Astrocyte of the spinal cord (primary cell): Measurements from ENCODE around the gene CATSPERZ.
A peak's percentile ranks its signal among the peaks of the same experiment; 100 is the strongest.

Source experiments
- DNase-seq: peaks from one replicate; pipeline ENCODE4 v3.0.0; 2011; ENCODE audit warnings: low read depth, low spot score
- H3K4me3 ChIP-seq: 2 replicates; pipeline ENCODE4 v1.5.1; 2011; ENCODE audit warnings: low read depth, mild to moderate bottlenecking, low read length, moderate library complexity
- in situ Hi-C: cut with HindIII; loops from 2 replicates; pipeline ENCODE4 v1.10.0; 2017; ENCODE audit warnings: low sequenced_read_pairs
- TF ChIP-seq, protein P1 (sequence below): IDR thresholded peaks from 2 replicates; pipeline ENCODE4 v1.5.1; 2012; ENCODE audit warnings: low read depth, mild to moderate bottlenecking, low read length, inconsistent platforms

CATSPERZ gene

GRCh38 chr11:64340671-64341335, 40.6 kb downstream of the CATSPERZ start:
- no peak for DNase-seq
- no peak overlapping the region for H3K4me3 ChIP-seq
- TF ChIP-seq, protein P1, sequence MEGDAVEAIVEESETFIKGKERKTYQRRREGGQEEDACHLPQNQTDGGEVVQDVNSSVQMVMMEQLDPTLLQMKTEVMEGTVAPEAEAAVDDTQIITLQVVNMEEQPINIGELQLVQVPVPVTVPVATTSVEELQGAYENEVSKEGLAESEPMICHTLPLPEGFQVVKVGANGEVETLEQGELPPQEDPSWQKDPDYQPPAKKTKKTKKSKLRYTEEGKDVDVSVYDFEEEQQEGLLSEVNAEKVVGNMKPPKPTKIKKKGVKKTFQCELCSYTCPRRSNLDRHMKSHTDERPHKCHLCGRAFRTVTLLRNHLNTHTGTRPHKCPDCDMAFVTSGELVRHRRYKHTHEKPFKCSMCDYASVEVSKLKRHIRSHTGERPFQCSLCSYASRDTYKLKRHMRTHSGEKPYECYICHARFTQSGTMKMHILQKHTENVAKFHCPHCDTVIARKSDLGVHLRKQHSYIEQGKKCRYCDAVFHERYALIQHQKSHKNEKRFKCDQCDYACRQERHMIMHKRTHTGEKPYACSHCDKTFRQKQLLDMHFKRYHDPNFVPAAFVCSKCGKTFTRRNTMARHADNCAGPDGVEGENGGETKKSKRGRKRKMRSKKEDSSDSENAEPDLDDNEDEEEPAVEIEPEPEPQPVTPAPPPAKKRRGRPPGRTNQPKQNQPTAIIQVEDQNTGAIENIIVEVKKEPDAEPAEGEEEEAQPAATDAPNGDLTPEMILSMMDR, result peak; percentile 19
- in situ Hi-C loops, result no loop called here

DNA sequence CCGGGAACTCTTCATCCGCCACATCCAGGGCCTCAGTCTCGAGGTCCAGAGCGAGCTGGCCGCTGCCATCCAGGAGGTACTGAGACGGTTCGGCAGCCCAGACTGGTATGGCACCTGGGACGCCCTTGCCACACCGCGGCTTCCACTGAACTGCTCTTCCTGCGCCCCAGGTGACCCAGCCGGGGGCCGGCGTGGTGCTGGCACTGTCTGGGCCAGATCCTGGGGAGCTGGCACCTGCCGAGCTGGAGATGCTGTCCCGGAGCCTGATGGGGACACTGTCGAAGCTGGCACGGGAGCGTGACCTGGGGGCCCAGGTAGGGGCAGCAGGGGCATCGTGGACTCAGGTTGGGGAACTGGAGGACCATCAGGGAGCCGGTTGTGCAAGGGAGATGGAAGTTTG, 41.3 kb downstream of the CATSPERZ start:
- no peak overlapping the region for H3K4me3 ChIP-seq
- DNase-seq, result no peak
- in situ Hi-C loops, result no loop called here
- TF ChIP-seq, protein P1, result no peak

GRCh38 chr11:64341851-64342791, 42.0 kb downstream of the CATSPERZ start:
- TF ChIP-seq, protein P1, result peak; percentile 33
- peak overlapping the region; percentile 20 for H3K4me3 ChIP-seq
- DNase-seq, result peak; percentile 80
- in situ Hi-C loops, result no loop called here

DNA sequence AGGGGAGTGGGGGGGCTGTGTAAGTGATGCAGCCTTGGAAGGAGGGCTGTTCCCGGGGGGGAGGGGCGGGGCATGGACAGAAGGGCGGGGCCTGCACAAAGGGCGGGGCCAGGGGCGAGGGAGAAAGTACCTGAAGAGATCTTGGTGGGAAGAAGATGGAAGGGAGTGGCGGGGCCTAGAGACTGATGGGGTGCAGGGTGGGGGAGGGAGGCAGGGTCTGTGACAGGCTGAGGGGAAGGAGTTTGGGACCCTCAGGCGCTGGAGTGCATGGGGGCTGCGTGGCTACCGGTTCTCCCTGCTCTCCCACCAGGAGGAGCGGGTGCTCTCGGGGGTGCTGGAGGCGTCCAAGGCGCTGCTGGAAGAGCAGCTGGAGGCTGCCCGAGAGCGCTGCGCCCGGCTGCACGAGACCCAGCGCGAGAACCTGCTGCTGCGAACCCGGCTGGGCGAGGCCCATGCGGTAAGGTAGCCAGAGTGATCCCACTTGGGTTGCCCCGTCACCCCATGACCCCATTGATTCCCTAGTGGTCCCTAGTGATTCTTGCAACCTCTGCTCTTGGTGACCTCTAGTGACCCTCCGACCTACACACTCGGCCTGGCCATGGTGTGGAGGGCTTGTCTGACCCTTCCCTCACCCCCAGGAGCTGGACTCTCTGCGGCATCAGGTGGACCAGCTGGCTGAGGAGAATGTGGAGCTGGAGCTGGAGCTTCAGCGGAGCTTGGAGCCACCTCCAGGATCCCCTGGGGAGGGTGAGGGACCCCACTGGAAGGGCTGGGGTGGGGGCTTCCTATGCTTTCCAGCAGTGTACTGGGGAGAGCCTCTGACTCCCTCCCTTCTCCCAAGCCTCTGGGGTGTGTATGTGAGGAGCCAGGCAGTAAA, 42.9 kb downstream of the CATSPERZ start:
- DNase-seq, result no peak
- TF ChIP-seq, protein P1, result no peak
- in situ Hi-C loops, result no loop called here
- no peak overlapping the region for H3K4me3 ChIP-seq

DNA sequence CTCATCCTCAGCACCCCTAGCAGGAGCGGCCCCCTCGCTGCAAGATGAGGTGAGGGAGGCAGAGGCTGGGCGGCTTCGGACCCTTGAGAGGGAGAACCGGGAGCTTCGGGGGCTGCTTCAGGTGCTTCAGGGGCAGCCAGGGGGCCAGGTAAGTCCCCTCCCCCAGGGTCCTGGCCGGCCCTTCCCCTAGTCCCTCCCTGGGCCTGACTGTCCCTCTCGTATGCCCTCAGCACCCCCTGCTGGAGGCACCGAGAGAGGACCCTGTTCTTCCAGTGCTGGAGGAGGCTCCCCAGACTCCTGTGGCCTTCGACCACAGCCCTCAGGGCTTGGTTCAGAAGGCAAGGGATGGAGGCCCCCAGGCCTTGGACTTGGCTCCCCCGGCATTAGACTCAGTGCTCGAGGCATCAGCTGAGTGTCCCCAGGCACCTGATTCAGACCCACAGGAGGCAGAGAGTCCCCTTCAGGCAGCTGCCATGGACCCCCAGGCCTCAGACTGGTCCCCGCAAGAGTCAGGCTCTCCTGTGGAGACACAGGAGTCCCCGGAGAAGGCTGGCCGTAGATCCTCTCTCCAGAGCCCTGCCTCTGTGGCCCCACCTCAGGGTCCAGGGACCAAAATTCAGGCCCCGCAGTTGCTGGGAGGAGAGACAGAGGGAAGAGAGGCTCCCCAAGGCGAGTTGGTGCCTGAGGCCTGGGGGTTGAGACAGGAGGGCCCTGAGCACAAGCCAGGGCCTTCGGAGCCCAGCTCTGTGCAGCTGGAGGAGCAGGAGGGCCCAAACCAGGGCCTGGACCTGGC, 43.8 kb downstream of the CATSPERZ start:
- TF ChIP-seq, protein P1, result peak; percentile 38
- no peak for DNase-seq
- in situ Hi-C loops, result no loop called here
- no peak overlapping the region for H3K4me3 ChIP-seq
